K562 (cell line): ENCODE measurements around the gene FBXO10. TPM values are rescaled to one million over a fixed set of nuclear protein-coding genes. Genes with fewer than 3 reads are reported as not detected.

Source experiments
- BCOR ChIP-seq: fragments of 450-650 bp; IDR thresholded peaks from 2 replicates; pipeline ENCODE4 v1.6.1; 2016
- BDP1 ChIP-seq: IDR thresholded peaks from 3 replicates; pipeline ENCODE4 v1.6.1; 2011; ENCODE audit not compliant: insufficient read length, insufficient read depth
- CTCF ChIP-seq, 3 experiments: IDR thresholded peaks in 2 of 3; conservative IDR thresholded peaks in 1 of 3; 2 replicates each; pipeline ENCODE4 v1.5.1; 2011 to 2012; ENCODE audit warnings: low read length in 3 of 3, mild to moderate bottlenecking in 3 of 3, control low read depth in 2 of 3, improper control_type of control experiment in 1 of 3, inconsistent platforms in 1 of 3, low read depth in 1 of 3, mixed read lengths in 1 of 3, moderate library complexity in 1 of 3; ENCODE audit not compliant: insufficient read depth in 2 of 3
- HSF4 ChIP-seq: fragments of 250-450 bp; sonication (Bioruptor Pico); IDR thresholded peaks from 2 replicates; pipeline ENCODE4 v2.1.2; 2022; ENCODE audit warnings: mild to moderate bottlenecking, moderate library complexity, borderline replicate concordance
- MCM5 ChIP-seq: fragments of 450-650 bp; IDR thresholded peaks from 2 replicates; pipeline ENCODE4 v1.6.1; 2016; ENCODE audit warnings: low read depth
- PRMT5 ChIP-seq: sonication (generic); formaldehyde crosslinking; IDR thresholded peaks from 2 replicates; pipeline ENCODE4 v1.5.0; 2020; ENCODE audit warnings: missing genetic modification reagents
- RUNX1 ChIP-seq: sonication (generic); IDR thresholded peaks from 2 replicates; pipeline ENCODE4 v1.6.1; 2016; ENCODE audit warnings: antibody characterized with exemption, low read depth
- SRSF1 ChIP-seq: fragments of 200-400 bp; formaldehyde crosslinking; IDR thresholded peaks from 2 replicates; pipeline ENCODE4 v1.6.1; 2017; ENCODE audit warnings: mild to moderate bottlenecking, low read depth, low read length, moderate library complexity
- THRAP3 ChIP-seq: fragments of 450-650 bp; IDR thresholded peaks from 2 replicates; pipeline ENCODE4 v1.6.1; 2016; ENCODE audit warnings: mild to moderate bottlenecking, inconsistent platforms, borderline replicate concordance
- XRCC4 ChIP-seq: IDR thresholded peaks from one replicate; pipeline ENCODE4 v1.6.1; 2011; ENCODE audit not compliant: insufficient read depth, insufficient read length; ENCODE audit errors: extremely low read depth
- ZBTB9 ChIP-seq: fragments of 450-650 bp; formaldehyde crosslinking; IDR thresholded peaks from 2 replicates; pipeline ENCODE4 v1.4.0; 2020; ENCODE audit warnings: mild to moderate bottlenecking, moderate library complexity
- ZEB2 ChIP-seq: fragments of 450-650 bp; IDR thresholded peaks from 2 replicates; pipeline ENCODE4 v1.6.1; 2016
- ZFP36 ChIP-seq: fragments of 150-350 bp; IDR thresholded peaks from 2 replicates; pipeline ENCODE4 v1.6.1; 2018; ENCODE audit warnings: low read length, low read depth; ENCODE audit not compliant: partially characterized antibody
- ZNF197 ChIP-seq: fragments of 200-800 bp; sonication (Bioruptor generic); IDR thresholded peaks from 2 replicates; pipeline ENCODE4 v1.6.1; 2016; ENCODE audit warnings: low read depth, missing genetic modification characterization, missing compliant biosample characterization
- ZNF717 ChIP-seq: fragments of 250-450 bp; sonication (Bioruptor Pico); IDR thresholded peaks from 2 replicates; pipeline ENCODE4 v1.5.0; 2021
- ZNF766 ChIP-seq: fragments of 200-800 bp; sonication (Bioruptor generic); conservative IDR thresholded peaks from 2 replicates; pipeline ENCODE4 v1.6.1; 2016; ENCODE audit warnings: missing genetic modification characterization, missing compliant biosample characterization
- ZSCAN32 ChIP-seq: fragments of 450-650 bp; formaldehyde crosslinking; IDR thresholded peaks from 2 replicates; pipeline ENCODE4 v1.4.0; 2020; ENCODE audit warnings: mild to moderate bottlenecking, moderate library complexity
- polyA plus RNA-seq, 8 experiments: library from polyadenylated mRNA; depleted of rRNA in 4 of 8; stranded (reverse) in 5 of 8; unstranded in 3 of 8; fragments of >200 nt; fragmentation: Nextera tagmentation in 2 of 8; fragmentation: Illumina TruSeq in 1 of 8; extraction: Ambion mirVana in 2 of 8; extraction: Trizol in 1 of 8; gene quantifications; 2 replicates each; pipeline versions ENCODE4 v1.2.1 to v1.2.3, GENCODE V29; 2011 to 2014; ENCODE audit warnings: inconsistent platforms in 1 of 8, missing spikeins in 1 of 8
- total RNA-seq, 7 experiments: library from RNA; depleted of rRNA in 6 of 7; stranded (reverse); fragments of >200 nt in 6 of 7; fragmentation: Illumina TruSeq in 2 of 7; extraction: Trizol in 2 of 7; gene quantifications; 2 replicates each; pipeline versions ENCODE4 v1.2.1 to v1.2.3, GENCODE V29; 2011 to 2021; ENCODE audit warnings: low replicate concordance in 1 of 7
- TF ChIP-seq, protein P1 (sequence below): fragments of 450-650 bp; formaldehyde crosslinking; IDR thresholded peaks from 2 replicates; pipeline ENCODE4 v1.4.0; 2020; ENCODE audit warnings: mild to moderate bottlenecking, mixed read lengths
- TF ChIP-seq, protein P2 (sequence below): fragments of 250-450 bp; sonication (Bioruptor Pico); IDR thresholded peaks from 2 replicates; pipeline ENCODE4 v1.4.0; 2020
- TF ChIP-seq, protein P3 (sequence below), 2 experiments: IDR thresholded peaks; 2 replicates each; pipeline ENCODE4 v1.6.1; 2012; ENCODE audit warnings: improper control_type of control experiment in 2 of 2, low read depth in 2 of 2, low read length in 2 of 2, borderline replicate concordance in 1 of 2

FBXO10 gene
- total and polyA plus RNA-seq, 9 of the 15 experiments (the other 6 are each of a cell fraction or from before 2014, with no cell fraction given), result 0.84 to 9.9 (median 6.0) TPM

GRCh38 chr9:37592108-37592951, 16.1 kb upstream of the FBXO10 start, which contains the start of gene TOMM5 (continued):
- TF ChIP-seq, protein P1, sequence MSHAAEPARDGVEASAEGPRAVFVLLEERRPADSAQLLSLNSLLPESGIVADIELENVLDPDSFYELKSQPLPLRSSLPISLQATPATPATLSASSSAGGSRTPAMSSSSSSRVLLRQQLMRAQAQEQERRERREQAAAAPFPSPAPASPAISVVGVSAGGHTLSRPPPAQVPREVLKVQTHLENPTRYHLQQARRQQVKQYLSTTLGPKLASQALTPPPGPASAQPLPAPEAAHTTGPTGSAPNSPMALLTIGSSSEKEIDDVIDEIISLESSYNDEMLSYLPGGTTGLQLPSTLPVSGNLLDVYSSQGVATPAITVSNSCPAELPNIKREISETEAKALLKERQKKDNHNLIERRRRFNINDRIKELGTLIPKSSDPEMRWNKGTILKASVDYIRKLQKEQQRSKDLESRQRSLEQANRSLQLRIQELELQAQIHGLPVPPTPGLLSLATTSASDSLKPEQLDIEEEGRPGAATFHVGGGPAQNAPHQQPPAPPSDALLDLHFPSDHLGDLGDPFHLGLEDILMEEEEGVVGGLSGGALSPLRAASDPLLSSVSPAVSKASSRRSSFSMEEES (CRISPR knock-in tag), result no peak
- TF ChIP-seq XRCC4 (no peak), ZFP36 (peak; percentile 61), SRSF1 (no peak), RUNX1 (no peak; the same call in 1 of the 2 replicates), ZNF717 (CRISPR knock-in tag) (0 out of 2 replicates have a peak, but pooled peaks have one; percentile 30), MCM5 (no peak), ZNF766 (CRISPR knock-in tag) (no peak), ZSCAN32 (no peak), ZBTB9 (no peak), BCOR (peak; percentile 76), ZEB2 (no peak; the same call in 1 of the 2 replicates), BDP1 (no peak), ZNF197 (CRISPR knock-in tag) (no peak), HSF4 (CRISPR knock-in tag) (no peak), CTCF (IDR thresholded peaks at IDR 0.05 in 2 of 3, conservative IDR thresholded peaks at IDR 0.05 in 1 of 3; ENCODE audit: insufficient read depth in 2 of 3, low read depth in 1 of 3, low read length in 3 of 3) (no peak; a peak in 1 of 6 replicates), PRMT5 (CRISPR knock-in tag) (no peak), THRAP3 (no peak)
- TF ChIP-seq, protein P2, sequence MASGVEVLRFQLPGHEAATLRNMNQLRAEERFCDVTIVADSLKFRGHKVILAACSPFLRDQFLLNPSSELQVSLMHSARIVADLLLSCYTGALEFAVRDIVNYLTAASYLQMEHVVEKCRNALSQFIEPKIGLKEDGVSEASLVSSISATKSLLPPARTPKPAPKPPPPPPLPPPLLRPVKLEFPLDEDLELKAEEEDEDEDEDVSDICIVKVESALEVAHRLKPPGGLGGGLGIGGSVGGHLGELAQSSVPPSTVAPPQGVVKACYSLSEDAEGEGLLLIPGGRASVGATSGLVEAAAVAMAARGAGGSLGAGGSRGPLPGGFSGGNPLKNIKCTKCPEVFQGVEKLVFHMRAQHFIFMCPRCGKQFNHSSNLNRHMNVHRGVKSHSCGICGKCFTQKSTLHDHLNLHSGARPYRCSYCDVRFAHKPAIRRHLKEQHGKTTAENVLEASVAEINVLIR, result peak; percentile 23; the same call in 1 of the 2 replicates
- TF ChIP-seq, protein P3, sequence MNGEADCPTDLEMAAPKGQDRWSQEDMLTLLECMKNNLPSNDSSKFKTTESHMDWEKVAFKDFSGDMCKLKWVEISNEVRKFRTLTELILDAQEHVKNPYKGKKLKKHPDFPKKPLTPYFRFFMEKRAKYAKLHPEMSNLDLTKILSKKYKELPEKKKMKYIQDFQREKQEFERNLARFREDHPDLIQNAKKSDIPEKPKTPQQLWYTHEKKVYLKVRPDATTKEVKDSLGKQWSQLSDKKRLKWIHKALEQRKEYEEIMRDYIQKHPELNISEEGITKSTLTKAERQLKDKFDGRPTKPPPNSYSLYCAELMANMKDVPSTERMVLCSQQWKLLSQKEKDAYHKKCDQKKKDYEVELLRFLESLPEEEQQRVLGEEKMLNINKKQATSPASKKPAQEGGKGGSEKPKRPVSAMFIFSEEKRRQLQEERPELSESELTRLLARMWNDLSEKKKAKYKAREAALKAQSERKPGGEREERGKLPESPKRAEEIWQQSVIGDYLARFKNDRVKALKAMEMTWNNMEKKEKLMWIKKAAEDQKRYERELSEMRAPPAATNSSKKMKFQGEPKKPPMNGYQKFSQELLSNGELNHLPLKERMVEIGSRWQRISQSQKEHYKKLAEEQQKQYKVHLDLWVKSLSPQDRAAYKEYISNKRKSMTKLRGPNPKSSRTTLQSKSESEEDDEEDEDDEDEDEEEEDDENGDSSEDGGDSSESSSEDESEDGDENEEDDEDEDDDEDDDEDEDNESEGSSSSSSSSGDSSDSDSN (IDR thresholded peaks at IDR 0.05; ENCODE audit: borderline replicate concordance in 1 of 2, low read depth in 2 of 2, low read length in 2 of 2), result peak in 1 of 2 experiments; percentile 62; a peak in 1 of 4 replicates
